GM12878 (cell line): ENCODE results near the gene TMEM223. TPM values are rescaled to one million over a fixed set of nuclear protein-coding genes. Genes with fewer than 3 reads are reported as not detected.

ENCODE experiments used
- BHLHE40 ChIP-seq, 2 experiments: fragments of 450-650 bp in 1 of 2; IDR thresholded peaks; 2 replicates each; pipeline ENCODE4 v1.6.1; 2011 to 2017; ENCODE audit warnings: low read depth in 2 of 2, borderline replicate concordance in 1 of 2, improper control_type of control experiment in 1 of 2, low read length in 1 of 2, mild to moderate bottlenecking in 1 of 2
- CREM ChIP-seq: IDR thresholded peaks from 2 replicates; pipeline ENCODE4 v1.6.1; 2014; ENCODE audit warnings: antibody characterized with exemption, low read depth
- ELK1 ChIP-seq: IDR thresholded peaks from 2 replicates; pipeline ENCODE4 v1.6.1; 2012; ENCODE audit warnings: low read depth, low read length, improper control_type of control experiment
- HDAC2 ChIP-seq: fragments of 200-600 bp; sonication (generic); IDR thresholded peaks from 2 replicates; pipeline ENCODE4 v1.6.1; 2017
- KAT2A ChIP-seq: conservative IDR thresholded peaks from 2 replicates; pipeline ENCODE4 v1.6.1; 2011; ENCODE audit warnings: low read depth, low read length; ENCODE audit not compliant: control insufficient read depth
- MAX ChIP-seq: IDR thresholded peaks from 2 replicates; pipeline ENCODE4 v1.6.1; 2012; ENCODE audit warnings: low read depth, low read length, improper control_type of control experiment
- NFIC ChIP-seq: IDR thresholded peaks from 2 replicates; pipeline ENCODE4 v1.6.1; 2012; ENCODE audit warnings: low read depth, mild to moderate bottlenecking, inconsistent platforms, low read length, moderate library complexity
- RCOR1 ChIP-seq: conservative IDR thresholded peaks from 2 replicates; pipeline ENCODE4 v1.6.1; 2012; ENCODE audit warnings: low read depth, low read length, improper control_type of control experiment
- SIX5 ChIP-seq: IDR thresholded peaks from 2 replicates; pipeline ENCODE4 v1.6.1; 2011; ENCODE audit warnings: mild to moderate bottlenecking, low read depth, low read length, moderate library complexity; ENCODE audit not compliant: severe bottlenecking
- SMAD5 ChIP-seq: IDR thresholded peaks from 2 replicates; pipeline ENCODE4 v1.6.1; 2016; ENCODE audit warnings: antibody characterized with exemption, low read depth
- SMARCA5 ChIP-seq: fragments of 450-650 bp; IDR thresholded peaks from 2 replicates; pipeline ENCODE4 v1.6.1; 2017; ENCODE audit warnings: mild to moderate bottlenecking
- SREBF2 ChIP-seq: IDR thresholded peaks from 2 replicates; pipeline ENCODE4 v1.6.1; 2012; ENCODE audit warnings: mild to moderate bottlenecking, low read length
- TBL1XR1 ChIP-seq: IDR thresholded peaks from 2 replicates; pipeline ENCODE4 v1.6.1; 2012; ENCODE audit warnings: low read depth, low read length, improper control_type of control experiment
- ZBTB11 ChIP-seq: fragments of 450-650 bp; formaldehyde crosslinking; IDR thresholded peaks from 2 replicates; pipeline ENCODE4 v1.5.0; 2022; ENCODE audit warnings: mild to moderate bottlenecking, missing genetic modification characterization
- ZBTB4 ChIP-seq: fragments of 450-650 bp; formaldehyde crosslinking; IDR thresholded peaks from 2 replicates; pipeline ENCODE4 v1.4.0; 2022; ENCODE audit warnings: mild to moderate bottlenecking, moderate library complexity
- ZNF592 ChIP-seq: fragments of 450-650 bp; IDR thresholded peaks from 2 replicates; pipeline ENCODE4 v1.6.1; 2017; ENCODE audit warnings: mild to moderate bottlenecking, moderate library complexity
- ZNF622 ChIP-seq: fragments of 450-650 bp; IDR thresholded peaks from 2 replicates; pipeline ENCODE4 v1.6.1; 2017; ENCODE audit warnings: mild to moderate bottlenecking, inconsistent platforms
- polyA plus RNA-seq, 11 experiments: library from polyadenylated mRNA; depleted of rRNA in 4 of 11; unstranded in 6 of 11; stranded (reverse) in 5 of 11; fragments of >200 nt; fragmentation: Nextera tagmentation in 4 of 11; fragmentation: Illumina TruSeq in 1 of 11; extraction: Ambion mirVana in 4 of 11; extraction: Trizol in 1 of 11; gene quantifications; 1 replicate in 1 of 11; 2 replicates in 10 of 11; pipeline versions ENCODE4 v1.2.1 to v1.2.3, GENCODE V29; 2011 to 2016; ENCODE audit warnings: inconsistent platforms in 2 of 11, missing spikeins in 2 of 11, low read depth in 1 of 11
- total RNA-seq, 4 experiments: library from RNA; depleted of rRNA in 3 of 4; stranded (reverse); fragments of >200 nt in 3 of 4; fragmentation: Illumina TruSeq in 1 of 4; extraction: Trizol in 1 of 4; gene quantifications; 2 replicates each; pipeline versions ENCODE4 v1.2.1 to v1.2.3, GENCODE V29; 2013 to 2021

TMEM223 gene
- total and polyA plus RNA-seq, 10 of the 15 experiments (the other 5 are each of a cell fraction or from before 2014, with no cell fraction given) = 5.3 to 33.2 (median 14.0) TPM

GRCh38 chr11:62805076-62805892 is 13.5 kb upstream of the TMEM223 start, which contains the start of gene NXF1 (continued):
- TF ChIP-seq KAT2A (no peak), ZNF592 (no peak), TBL1XR1 (peak; percentile 79; the same call in 1 of the 2 replicates), MAX (peak; percentile 76; the same call in 1 of the 2 replicates), ZBTB11 (no peak), HDAC2 (no peak), BHLHE40 (IDR thresholded peaks at IDR 0.05; ENCODE audit: borderline replicate concordance in 1 of 2, low read depth in 2 of 2, low read length in 1 of 2) (peak; percentile 45 to 74; a peak in 2 of 4 replicates), CREM (peak; percentile 98), ELK1 (peak; percentile 68), NFIC (no peak), ZBTB4 (CRISPR knock-in tag) (no peak), SMAD5 (peak; percentile 99), ZNF622 (no peak), SMARCA5 (peak; percentile 83), SIX5 (no peak), RCOR1 (peak; percentile 60; the same call in 1 of the 2 replicates), SREBF2 (no peak)
